ENCODE results near the gene PEA15. TPM values are rescaled to one million over a fixed set of nuclear protein-coding genes. Genes with fewer than 3 reads are reported as not detected.

The PEA15 gene
- total and polyA plus RNA-seq, 2 donors (not counting 1 experiment from before 2014, with no cell fraction given): 108 to 871 TPM

DNA sequence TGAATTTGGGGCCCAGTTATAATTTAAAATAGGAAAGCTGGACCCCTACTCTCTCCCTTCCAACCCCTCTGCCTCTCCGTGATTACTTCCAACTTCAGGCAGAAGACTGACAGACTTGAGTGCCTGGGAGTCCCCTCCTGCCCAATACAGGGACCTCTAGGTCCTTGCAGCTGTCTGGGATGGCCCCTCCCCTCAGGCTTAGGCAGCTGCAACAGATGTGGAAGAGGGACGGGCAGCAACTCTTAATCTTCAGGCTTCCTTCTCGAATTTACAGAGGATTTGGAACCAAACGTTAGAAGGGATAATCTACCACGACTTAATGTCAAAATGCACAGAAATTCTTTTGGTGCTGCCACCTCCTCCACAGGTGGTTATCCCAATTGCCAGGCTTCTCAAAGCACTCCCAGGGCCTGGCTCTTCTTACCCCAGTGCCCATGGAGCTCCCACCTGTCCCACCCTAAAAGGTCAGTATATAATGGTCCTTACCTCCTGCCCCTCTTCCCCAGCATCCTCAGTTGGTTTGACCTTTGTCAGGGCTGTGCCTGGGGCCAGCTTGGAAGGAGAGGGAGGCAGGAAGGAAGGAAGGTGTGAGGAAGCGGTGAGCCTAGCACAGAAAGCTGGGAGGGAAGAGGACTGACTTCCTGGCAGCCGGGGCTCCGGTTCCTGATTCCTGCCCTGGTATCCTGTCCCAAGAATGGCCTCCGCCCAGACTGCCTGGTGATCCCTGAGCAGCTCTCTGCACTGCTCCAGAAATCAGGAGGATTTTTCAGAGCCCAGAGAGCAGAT is 2.8 kb downstream of the PEA15 start:
- peaks cover 4% of the 10 kb centered on the region for H4K20me1 ChIP-seq (ENCODE audit: control insufficient read depth, extremely low read depth, insufficient read depth, low read length)
- H3K79me2 ChIP-seq (ENCODE audit: control insufficient read depth, insufficient read depth, low read length): peaks cover 62% of the 10 kb centered on the region
- no peaks in the 10 kb centered on the region for H3K9me3 ChIP-seq (ENCODE audit: control insufficient read depth, insufficient read depth, low read depth, low read length)
- TF ChIP-seq EZH2 (IDR thresholded peaks at IDR 0.05; ENCODE audit: low read length, missing control alignments): no peak
- no peak for TF ChIP-seq CTCF (conservative IDR thresholded peaks at IDR 0.05 in 1 of 2, IDR thresholded peaks at IDR 0.05 in 1 of 2; ENCODE audit: low read depth in 1 of 2, low read length in 2 of 2)
- no peak overlapping the region for H3K9ac ChIP-seq (ENCODE audit: insufficient read depth, low read length)
- no peaks in the 10 kb centered on the region for H3K27me3 ChIP-seq (ENCODE audit: control insufficient read depth, insufficient read depth, low read length)
- H3K4me2 ChIP-seq (ENCODE audit: extremely low read depth, insufficient read depth, low read length): peak overlapping the region; percentile 65
- no peak for DNase-seq (ENCODE audit: low read depth in 2 of 2)
- H3K36me3 ChIP-seq (ENCODE audit: control insufficient read depth, insufficient read depth, low read length): peaks cover 35% of the 10 kb centered on the region
- H3K27ac ChIP-seq (ENCODE audit: insufficient read depth, low read length): peak overlapping the region; percentile 97
- no peak overlapping the region for H2AFZ ChIP-seq (ENCODE audit: low read length)
- H3K4me3 ChIP-seq (replicated peaks in 1 of 4; ENCODE audit: control extremely low read depth in 1 of 4, insufficient read depth in 1 of 4, low read depth in 3 of 4, low read length in 4 of 4): peak overlapping the region in 1 of 4 experiments; percentile 11
- peaks cover 36% of the 10 kb centered on the region for H3K4me1 ChIP-seq (ENCODE audit: control insufficient read depth, extremely low read depth, insufficient read depth, low read length)

GRCh38 chr1:160208557-160209320 is 3.6 kb downstream of the PEA15 start:
- Histone ChIP-seq H3K9ac (ENCODE audit: insufficient read depth, low read length) (no peak overlapping the region), H3K27ac (ENCODE audit: insufficient read depth, low read length) (peak overlapping the region; percentile 47), H3K4me1 (ENCODE audit: control insufficient read depth, extremely low read depth, insufficient read depth, low read length) (peaks cover 36% of the 10 kb centered on the region), H3K27me3 (ENCODE audit: control insufficient read depth, insufficient read depth, low read length) (no peaks in the 10 kb centered on the region), H3K4me3 (replicated peaks in 1 of 4; ENCODE audit: control extremely low read depth in 1 of 4, insufficient read depth in 1 of 4, low read depth in 3 of 4, low read length in 4 of 4) (peak overlapping the region in 1 of 4 experiments; percentile 0), H2AFZ (ENCODE audit: low read length) (no peak overlapping the region), H3K4me2 (ENCODE audit: extremely low read depth, insufficient read depth, low read length) (peak overlapping the region; percentile 65), H4K20me1 (ENCODE audit: control insufficient read depth, extremely low read depth, insufficient read depth, low read length) (peaks cover 4% of the 10 kb centered on the region), H3K9me3 (ENCODE audit: control insufficient read depth, insufficient read depth, low read depth, low read length) (no peaks in the 10 kb centered on the region), H3K36me3 (ENCODE audit: control insufficient read depth, insufficient read depth, low read length) (peaks cover 40% of the 10 kb centered on the region), H3K79me2 (ENCODE audit: control insufficient read depth, insufficient read depth, low read length) (peaks cover 62% of the 10 kb centered on the region)
- no peak for TF ChIP-seq CTCF (conservative IDR thresholded peaks at IDR 0.05 in 1 of 2, IDR thresholded peaks at IDR 0.05 in 1 of 2; ENCODE audit: low read depth in 1 of 2, low read length in 2 of 2)
- TF ChIP-seq EZH2 (IDR thresholded peaks at IDR 0.05; ENCODE audit: low read length, missing control alignments): no peak
- DNase-seq (ENCODE audit: low read depth in 2 of 2): peak in 1 of 2 donors; percentile 29

DNA sequence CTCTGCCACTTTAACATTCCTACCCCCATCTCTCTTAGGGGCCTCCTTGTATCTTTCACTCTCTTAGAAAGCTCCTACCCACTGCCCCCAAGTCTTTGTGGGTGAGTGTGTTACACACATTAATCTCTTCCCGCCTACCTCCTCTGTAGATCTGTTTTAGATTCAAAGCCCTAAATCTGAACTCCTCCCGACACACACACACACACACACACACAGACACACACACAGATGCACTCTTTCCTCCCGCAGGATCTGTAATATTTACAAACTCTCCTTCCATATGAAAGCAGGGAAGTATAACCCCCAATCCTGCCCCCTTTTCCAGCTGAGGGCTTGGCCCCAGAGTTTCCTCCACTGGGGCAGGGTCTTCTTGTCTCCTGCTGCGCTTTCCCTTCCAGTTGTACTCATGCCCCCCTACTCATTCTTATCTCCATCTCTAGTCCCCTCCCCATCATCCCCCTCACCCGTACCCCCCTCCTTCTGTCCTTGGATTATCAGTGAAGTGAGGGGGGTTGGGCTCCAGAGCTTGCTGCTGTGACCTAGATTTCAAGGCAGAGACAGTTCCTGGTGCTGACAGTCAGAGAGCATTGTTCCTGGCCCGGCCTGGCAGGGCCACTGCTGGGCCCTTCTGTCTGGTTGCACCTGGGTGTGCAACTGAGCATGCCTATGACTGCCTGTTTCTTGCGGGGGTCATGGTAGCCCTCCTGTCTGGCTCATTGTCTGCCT is 4.3 kb downstream of the PEA15 start:
- H3K4me2 ChIP-seq (ENCODE audit: extremely low read depth, insufficient read depth, low read length): peak overlapping the region; percentile 65
- H3K27me3 ChIP-seq (ENCODE audit: control insufficient read depth, insufficient read depth, low read length): no peaks in the 10 kb centered on the region
- DNase-seq (ENCODE audit: low read depth in 2 of 2): peak; percentile 14 to 34
- H3K27ac ChIP-seq (ENCODE audit: insufficient read depth, low read length): peak overlapping the region; percentile 47
- TF ChIP-seq EZH2 (IDR thresholded peaks at IDR 0.05; ENCODE audit: low read length, missing control alignments): no peak
- no peak for TF ChIP-seq CTCF (conservative IDR thresholded peaks at IDR 0.05 in 1 of 2, IDR thresholded peaks at IDR 0.05 in 1 of 2; ENCODE audit: low read depth in 1 of 2, low read length in 2 of 2)
- peaks cover 62% of the 10 kb centered on the region for H3K79me2 ChIP-seq (ENCODE audit: control insufficient read depth, insufficient read depth, low read length)
- peak overlapping the region in 1 of 4 experiments; percentile 0 for H3K4me3 ChIP-seq (replicated peaks in 1 of 4; ENCODE audit: control extremely low read depth in 1 of 4, insufficient read depth in 1 of 4, low read depth in 3 of 4, low read length in 4 of 4)
- H2AFZ ChIP-seq (ENCODE audit: low read length): no peak overlapping the region
- peaks cover 4% of the 10 kb centered on the region for H4K20me1 ChIP-seq (ENCODE audit: control insufficient read depth, extremely low read depth, insufficient read depth, low read length)
- no peak overlapping the region for H3K9ac ChIP-seq (ENCODE audit: insufficient read depth, low read length)
- H3K9me3 ChIP-seq (ENCODE audit: control insufficient read depth, insufficient read depth, low read depth, low read length): no peaks in the 10 kb centered on the region
- H3K36me3 ChIP-seq (ENCODE audit: control insufficient read depth, insufficient read depth, low read length): peaks cover 43% of the 10 kb centered on the region
- peaks cover 36% of the 10 kb centered on the region for H3K4me1 ChIP-seq (ENCODE audit: control insufficient read depth, extremely low read depth, insufficient read depth, low read length)
